H9 (cell line): ENCODE data around the gene DCAF6. TPM values are rescaled to one million over a fixed set of nuclear protein-coding genes. Genes with fewer than 3 reads are reported as not detected.
A peak's percentile ranks its signal among the peaks of the same experiment; 100 is the strongest.

Experiments used
- DNase-seq: peaks from one replicate; pipeline ENCODE4 v3.0.0-alpha.2; 2017
- H2AFZ ChIP-seq: one replicate; pipeline ENCODE4 v1.6.1; 2013; ENCODE audit warnings: mild to moderate bottlenecking, low read length, control low read depth, moderate library complexity
- H2AK5ac ChIP-seq: 2 replicates; pipeline ENCODE4 v1.6.1; 2013; ENCODE audit warnings: low read length, control low read depth, mixed read lengths; ENCODE audit not compliant: insufficient read length
- H2BK120ac ChIP-seq: one replicate; pipeline ENCODE4 v1.6.1; 2013; ENCODE audit warnings: low read depth, mild to moderate bottlenecking, low read length, control low read depth, inconsistent platforms; ENCODE audit not compliant: poor library complexity, severe bottlenecking
- H2BK12ac ChIP-seq: 2 replicates; pipeline ENCODE4 v1.6.1; 2013; ENCODE audit warnings: low read length, control low read depth, mixed read lengths, low read depth; ENCODE audit not compliant: insufficient read length
- H2BK15ac ChIP-seq: 2 replicates; pipeline ENCODE4 v1.6.1; 2013; ENCODE audit warnings: low read depth, low read length, control low read depth
- H2BK20ac ChIP-seq: one replicate; pipeline ENCODE4 v1.6.1; 2013; ENCODE audit warnings: low read depth, mild to moderate bottlenecking, low read length, control low read depth, inconsistent platforms; ENCODE audit not compliant: poor library complexity, severe bottlenecking
- H2BK5ac ChIP-seq: 2 replicates; pipeline ENCODE4 v1.6.1; 2013; ENCODE audit warnings: low read length, control low read depth, mixed read lengths; ENCODE audit not compliant: insufficient read length
- H3K14ac ChIP-seq: 2 replicates; pipeline ENCODE4 v1.6.1; 2013; ENCODE audit warnings: low read length, control low read depth; ENCODE audit not compliant: insufficient read depth
- H3K18ac ChIP-seq: 2 replicates; pipeline ENCODE4 v1.6.1; 2013; ENCODE audit warnings: low read depth, mild to moderate bottlenecking, mixed read lengths, low read length, control low read depth; ENCODE audit not compliant: insufficient read length
- H3K23ac ChIP-seq: 2 replicates; pipeline ENCODE4 v1.6.1; 2013; ENCODE audit warnings: low read length, control low read depth, mixed read lengths, low read depth; ENCODE audit not compliant: insufficient read length
- H3K23me2 ChIP-seq: 2 replicates; pipeline ENCODE4 v1.6.1; 2013; ENCODE audit warnings: low read depth, mild to moderate bottlenecking, mixed read lengths, low read length, control low read depth; ENCODE audit not compliant: insufficient read length, poor library complexity, severe bottlenecking
- H3K27ac ChIP-seq: 2 replicates; pipeline ENCODE4 v1.5.1; 2013; ENCODE audit warnings: low read length, control low read depth, mixed read lengths, low read depth; ENCODE audit not compliant: insufficient read length
- H3K27me3 ChIP-seq: 2 replicates; pipeline ENCODE4 v1.6.1; 2013; ENCODE audit warnings: low read length, control low read depth, inconsistent platforms; ENCODE audit not compliant: insufficient read depth
- H3K4ac ChIP-seq: 2 replicates; pipeline ENCODE4 v1.6.1; 2013; ENCODE audit warnings: low read depth, mild to moderate bottlenecking, control low read depth, inconsistent platforms, low read length, moderate library complexity
- H3K4me1 ChIP-seq: 2 replicates; pipeline ENCODE4 v1.6.1; 2013; ENCODE audit warnings: low read length, control low read depth, inconsistent platforms; ENCODE audit not compliant: insufficient read depth
- H3K4me2 ChIP-seq: 2 replicates; pipeline ENCODE4 v1.6.1; 2013; ENCODE audit warnings: low read length, control low read depth, mixed read lengths; ENCODE audit not compliant: insufficient read length, insufficient read depth
- H3K56ac ChIP-seq: 2 replicates; pipeline ENCODE4 v1.6.1; 2013; ENCODE audit warnings: low read depth, mild to moderate bottlenecking, mixed read lengths, low read length, control low read depth; ENCODE audit not compliant: insufficient read length
- H3K79me1 ChIP-seq: 2 replicates; pipeline ENCODE4 v1.6.1; 2013; ENCODE audit warnings: low read depth, mild to moderate bottlenecking, moderate library complexity, low read length, control low read depth, inconsistent platforms; ENCODE audit not compliant: insufficient read depth, poor library complexity, severe bottlenecking
- H3K79me2 ChIP-seq: 2 replicates; pipeline ENCODE4 v1.6.1; 2013; ENCODE audit warnings: low read length, control low read depth, inconsistent platforms; ENCODE audit not compliant: insufficient read depth
- H3K9ac ChIP-seq: 2 replicates; pipeline ENCODE4 v1.6.1; 2013; ENCODE audit warnings: low read length, control low read depth, mixed read lengths; ENCODE audit not compliant: insufficient read length; ENCODE audit errors: extremely low read depth
- H3K9me3 ChIP-seq: one replicate; pipeline ENCODE4 v1.6.1; 2013; ENCODE audit warnings: low read depth, low read length, inconsistent platforms; ENCODE audit not compliant: control insufficient read depth
- H3T11ph ChIP-seq: one replicate; pipeline ENCODE4 v1.6.1; 2013; ENCODE audit warnings: mild to moderate bottlenecking, low read length, control low read depth, inconsistent platforms
- H4K20me1 ChIP-seq: one replicate; pipeline ENCODE4 v1.6.1; 2013; ENCODE audit not compliant: control insufficient read depth, insufficient read length, insufficient read depth
- H4K5ac ChIP-seq: 2 replicates; pipeline ENCODE4 v1.6.1; 2013; ENCODE audit warnings: low read depth, mild to moderate bottlenecking, mixed read lengths, low read length, control low read depth; ENCODE audit not compliant: insufficient read length
- H4K8ac ChIP-seq: replicated peaks from 2 replicates; pipeline ENCODE4 v1.6.1; 2013; ENCODE audit warnings: low read length, control low read depth, mixed read lengths, low read depth; ENCODE audit not compliant: insufficient read length
- H4K91ac ChIP-seq: 2 replicates; pipeline ENCODE4 v1.6.1; 2013; ENCODE audit warnings: low read depth, mild to moderate bottlenecking, moderate library complexity, mixed read lengths, low read length, control low read depth; ENCODE audit not compliant: insufficient read length
- H3K27ac Mint-ChIP-seq, 3 experiments: 2 replicates in 2 of 3; 3 replicates in 1 of 3; pipeline ENCODE4 v1.8.0; 2020 to 2021; ENCODE audit warnings: mixed read lengths in 3 of 3, mild to moderate bottlenecking in 1 of 3, moderate library complexity in 1 of 3
- H3K27me3 Mint-ChIP-seq: 2 replicates; pipeline ENCODE4 v1.8.0; 2021; ENCODE audit warnings: low read depth, mild to moderate bottlenecking, moderate library complexity, mixed read lengths
- H3K36me3 Mint-ChIP-seq, 3 experiments: 2 replicates in 2 of 3; 3 replicates in 1 of 3; pipeline ENCODE4 v1.8.0; 2020 to 2021; ENCODE audit warnings: low read depth in 3 of 3, mixed read lengths in 3 of 3; ENCODE audit not compliant: insufficient read depth in 1 of 3
- H3K4me1 Mint-ChIP-seq, 2 experiments: 2 replicates each; pipeline ENCODE4 v1.8.0; 2020; ENCODE audit warnings: mixed read lengths in 2 of 2
- H3K4me3 Mint-ChIP-seq, 2 experiments: 2 replicates in 1 of 2; 3 replicates in 1 of 2; pipeline ENCODE4 v1.8.0; 2020 to 2021; ENCODE audit warnings: mild to moderate bottlenecking in 2 of 2, mixed read lengths in 2 of 2, moderate library complexity in 1 of 2
- H3K9me3 Mint-ChIP-seq, 2 experiments: 2 replicates in 1 of 2; 3 replicates in 1 of 2; pipeline ENCODE4 v1.8.0; 2020; ENCODE audit warnings: mild to moderate bottlenecking in 2 of 2, mixed read lengths in 2 of 2, moderate library complexity in 1 of 2
- WGBS: extraction: QIAGEN DNeasy Blood & Tissue Kit; methylation state at CpG from one replicate; pipeline ENCODE4 v1.1.7; 2013; ENCODE audit warnings: missing lambda C conversion rate, low lambda C conversion rate, mixed read lengths; ENCODE audit not compliant: insufficient read length; ENCODE audit errors: extremely low coverage; 5-methylcytosine and 5-hydroxymethylcytosine counted together
- total RNA-seq: library from RNA; stranded (reverse); gene quantifications from 2 replicates; pipeline ENCODE4 v1.2.1, GENCODE V29; 2021
- TF ChIP-seq, protein P1 (sequence below): fragments of 200-600 bp; sonication (generic); conservative IDR thresholded peaks from 3 replicates; pipeline ENCODE4 v1.8.0; 2021; ENCODE audit warnings: antibody characterized with exemption, mild to moderate bottlenecking

Gene DCAF6
- total RNA-seq, 1 experiment from 2014 or later: 16.0 TPM

- Histone ChIP-seq H2AK5ac (no peak overlapping the region), H3K23me2 (no peaks in the 10 kb centered on the region), H4K5ac (no peak overlapping the region), H2BK5ac (no peak overlapping the region), H3K4me2 (no peak overlapping the region), H4K20me1 (no peaks in the 10 kb centered on the region), H4K8ac (no peak overlapping the region), H3K23ac (no peak overlapping the region), H2BK20ac (no peak overlapping the region), H3K9ac (no peak overlapping the region), H3T11ph (no peak overlapping the region), H2BK12ac (no peak overlapping the region), H2BK120ac (no peak overlapping the region), H3K79me2 (peaks cover 11% of the 10 kb centered on the region; the same call in 1 of the 2 replicates), H3K56ac (no peak overlapping the region), H3K4me1 (no peaks in the 10 kb centered on the region), H3K18ac (no peak overlapping the region), H3K14ac (no peak overlapping the region), H2BK15ac (no peak overlapping the region), H4K91ac (no peak overlapping the region), H2AFZ (no peak overlapping the region), H3K9me3 (no peaks in the 10 kb centered on the region), H3K27ac (no peak overlapping the region), H3K79me1 (peaks cover 2% of the 10 kb centered on the region), H3K4ac (no peak overlapping the region), H3K27me3 (no peaks in the 10 kb centered on the region)
- H3K9me3 Mint-ChIP-seq: peaks cover 3 to 5% of the 10 kb centered on the region in 2 experiments; a peak in 1 of 5 replicates
- H3K4me3 Mint-ChIP-seq: no peak overlapping the region
- H3K27me3 Mint-ChIP-seq: no peaks in the 10 kb centered on the region
- H3K27ac Mint-ChIP-seq: peak overlapping the region in 1 of 3 experiments; percentile 29; a peak in 1 of 7 replicates
- WGBS: 100% methylated on average over 1 of the region's 9 CpGs
- peaks cover 16 to 18% of the 10 kb centered on the region in 2 experiments for H3K4me1 Mint-ChIP-seq
- no peak for DNase-seq
- peaks cover 4 to 21% (median 15%) of the 10 kb centered on the region in 3 experiments; a peak in 6 of 7 replicates for H3K36me3 Mint-ChIP-seq
- TF ChIP-seq, protein P1, sequence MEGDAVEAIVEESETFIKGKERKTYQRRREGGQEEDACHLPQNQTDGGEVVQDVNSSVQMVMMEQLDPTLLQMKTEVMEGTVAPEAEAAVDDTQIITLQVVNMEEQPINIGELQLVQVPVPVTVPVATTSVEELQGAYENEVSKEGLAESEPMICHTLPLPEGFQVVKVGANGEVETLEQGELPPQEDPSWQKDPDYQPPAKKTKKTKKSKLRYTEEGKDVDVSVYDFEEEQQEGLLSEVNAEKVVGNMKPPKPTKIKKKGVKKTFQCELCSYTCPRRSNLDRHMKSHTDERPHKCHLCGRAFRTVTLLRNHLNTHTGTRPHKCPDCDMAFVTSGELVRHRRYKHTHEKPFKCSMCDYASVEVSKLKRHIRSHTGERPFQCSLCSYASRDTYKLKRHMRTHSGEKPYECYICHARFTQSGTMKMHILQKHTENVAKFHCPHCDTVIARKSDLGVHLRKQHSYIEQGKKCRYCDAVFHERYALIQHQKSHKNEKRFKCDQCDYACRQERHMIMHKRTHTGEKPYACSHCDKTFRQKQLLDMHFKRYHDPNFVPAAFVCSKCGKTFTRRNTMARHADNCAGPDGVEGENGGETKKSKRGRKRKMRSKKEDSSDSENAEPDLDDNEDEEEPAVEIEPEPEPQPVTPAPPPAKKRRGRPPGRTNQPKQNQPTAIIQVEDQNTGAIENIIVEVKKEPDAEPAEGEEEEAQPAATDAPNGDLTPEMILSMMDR: no peak
Measured at GRCh38 chr1:167943541-167943940, 7.1 kb downstream of the DCAF6 start.
